Fibroblast of skin of left biceps (primary cell): ENCODE results near the gene FAM111A.
"Not testable (repeated sequence)": the region's sequence is repeated elsewhere in the genome, so short reads cannot be mapped to it uniquely, and the experiment has no call there.

Source experiments
- DNase-seq, 2 experiments: peaks; one replicate each; pipeline ENCODE4 v3.0.0-alpha.2; 2013; ENCODE audit warnings: low read depth in 2 of 2

The FAM111A gene, protein sequence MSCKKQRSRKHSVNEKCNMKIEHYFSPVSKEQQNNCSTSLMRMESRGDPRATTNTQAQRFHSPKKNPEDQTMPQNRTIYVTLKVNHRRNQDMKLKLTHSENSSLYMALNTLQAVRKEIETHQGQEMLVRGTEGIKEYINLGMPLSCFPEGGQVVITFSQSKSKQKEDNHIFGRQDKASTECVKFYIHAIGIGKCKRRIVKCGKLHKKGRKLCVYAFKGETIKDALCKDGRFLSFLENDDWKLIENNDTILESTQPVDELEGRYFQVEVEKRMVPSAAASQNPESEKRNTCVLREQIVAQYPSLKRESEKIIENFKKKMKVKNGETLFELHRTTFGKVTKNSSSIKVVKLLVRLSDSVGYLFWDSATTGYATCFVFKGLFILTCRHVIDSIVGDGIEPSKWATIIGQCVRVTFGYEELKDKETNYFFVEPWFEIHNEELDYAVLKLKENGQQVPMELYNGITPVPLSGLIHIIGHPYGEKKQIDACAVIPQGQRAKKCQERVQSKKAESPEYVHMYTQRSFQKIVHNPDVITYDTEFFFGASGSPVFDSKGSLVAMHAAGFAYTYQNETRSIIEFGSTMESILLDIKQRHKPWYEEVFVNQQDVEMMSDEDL

DNA sequence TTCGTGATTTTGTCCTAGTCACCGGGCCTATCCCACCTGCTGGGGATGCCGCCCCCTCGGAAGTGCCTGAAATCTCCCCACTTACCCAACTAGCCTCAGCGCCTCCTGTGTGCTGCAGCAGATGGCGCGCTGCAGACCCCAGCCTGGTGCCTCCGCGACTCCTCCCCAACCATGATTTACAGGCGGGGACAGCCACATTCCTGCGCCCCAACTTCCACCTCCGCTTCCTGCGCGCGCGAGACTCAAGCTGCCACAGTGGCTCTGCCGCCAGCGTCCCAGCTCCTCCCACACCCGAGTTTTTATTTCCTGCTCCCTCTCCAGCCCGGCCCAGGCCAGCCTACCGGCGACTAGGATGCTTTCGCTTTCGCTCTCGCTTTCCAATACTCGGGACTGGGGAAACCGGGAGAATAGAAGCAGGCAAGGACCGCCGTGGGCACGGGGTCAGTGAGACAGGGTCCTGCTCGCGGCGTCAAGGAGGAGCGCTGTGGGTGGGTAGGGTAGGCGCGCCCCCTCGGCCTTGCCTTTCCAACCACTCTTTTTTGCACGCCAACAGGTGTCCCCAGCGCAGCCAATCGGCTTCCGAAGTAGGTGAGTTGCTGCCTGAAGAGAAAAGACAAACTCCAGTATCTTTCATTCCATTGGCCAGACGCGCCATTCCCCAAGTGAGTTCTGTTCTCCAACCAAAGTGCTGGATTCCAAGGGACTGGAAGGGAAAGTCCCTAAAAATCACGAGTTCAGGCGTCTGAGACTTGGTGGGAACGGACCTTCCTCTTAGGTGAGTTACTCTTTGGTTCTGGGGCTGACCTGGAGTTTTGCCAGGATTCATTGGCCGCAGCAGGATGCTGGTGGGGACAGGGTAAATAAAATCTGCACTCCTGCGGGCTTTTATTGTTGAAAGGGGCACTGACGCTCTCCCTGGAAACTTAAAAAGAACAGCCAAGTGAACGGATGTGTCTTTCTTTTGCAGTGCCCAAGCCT lies at the start of gene FAM111A:
FAM111A (plus strand) TSS at position 327 of the 978 bp plus-strand sequence. CDS start 6,017 bp downstream, outside the sequence.
- DNase-seq = peak; percentile 47 to 53

DNA sequence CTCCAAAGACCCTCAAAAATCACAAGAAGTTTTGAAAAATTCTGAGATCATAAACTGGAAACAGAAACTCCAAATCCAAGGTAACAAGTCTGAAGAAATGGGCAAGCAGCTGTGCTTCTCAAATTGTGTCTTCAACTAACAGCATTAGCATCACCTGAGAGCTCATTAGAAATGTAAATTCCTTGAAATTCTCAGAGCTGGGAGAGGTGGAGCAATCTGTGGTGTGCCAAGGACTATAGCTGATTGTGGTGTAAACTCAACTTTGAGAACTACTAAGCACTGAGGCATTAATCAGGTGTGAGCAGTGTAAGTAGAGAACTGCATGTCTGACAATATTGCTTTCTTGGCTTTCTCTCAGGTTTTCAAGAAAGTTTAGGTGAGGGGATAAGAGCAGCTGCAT lies 49.1 kb upstream of the FAM111A start:
- DNase-seq = not testable (repeated sequence)

DNA sequence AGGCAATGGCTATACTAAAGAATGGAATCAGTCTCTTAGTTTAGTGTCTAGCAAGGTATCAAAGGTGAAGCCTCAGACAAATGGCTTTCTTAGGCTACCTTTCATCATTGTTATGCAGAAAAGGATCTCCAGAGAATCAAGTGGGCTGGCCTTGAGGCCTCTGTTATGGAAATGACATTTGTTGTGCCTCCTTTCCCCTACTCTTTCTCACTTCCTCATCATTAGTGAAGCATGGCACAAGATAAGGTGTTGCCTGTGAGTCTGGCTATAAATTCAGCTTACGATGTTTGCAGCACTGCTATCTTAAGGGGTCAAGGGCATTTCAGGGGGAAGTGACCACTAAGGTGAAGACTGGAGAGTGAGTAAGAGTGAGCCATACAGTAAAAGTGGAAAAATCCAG lies 47.4 kb upstream of the FAM111A start:
- not testable (repeated sequence) for DNase-seq

DNA sequence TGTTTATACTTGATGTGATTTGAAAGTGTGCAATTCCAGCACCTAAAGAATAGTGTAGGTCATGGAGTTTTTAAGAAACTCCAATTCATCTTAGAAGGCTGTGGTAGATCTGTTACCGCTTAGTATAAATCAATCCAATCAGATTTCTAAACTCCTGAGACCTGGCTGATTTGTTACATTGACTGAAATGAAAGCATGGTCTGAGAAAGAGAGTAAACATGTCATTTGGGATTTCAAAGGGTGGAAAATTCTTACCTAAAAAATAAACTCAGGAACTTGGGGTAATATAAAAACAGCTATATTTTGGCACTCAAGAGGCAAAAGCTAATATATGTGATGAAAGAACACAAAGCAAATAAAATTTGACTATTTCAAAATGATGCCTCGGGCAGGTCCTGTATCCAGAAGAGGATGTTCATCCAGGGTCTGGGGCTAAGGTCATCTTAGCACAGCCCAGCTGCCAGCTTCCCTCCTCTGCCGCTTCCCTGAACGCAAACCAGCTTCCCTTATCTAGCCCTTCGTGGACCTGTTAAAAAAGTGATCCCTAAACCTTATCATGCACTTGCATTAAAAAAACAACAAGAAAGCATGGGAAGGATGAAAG lies 46.6 kb upstream of the FAM111A start:
- not testable (repeated sequence) for DNase-seq

DNA sequence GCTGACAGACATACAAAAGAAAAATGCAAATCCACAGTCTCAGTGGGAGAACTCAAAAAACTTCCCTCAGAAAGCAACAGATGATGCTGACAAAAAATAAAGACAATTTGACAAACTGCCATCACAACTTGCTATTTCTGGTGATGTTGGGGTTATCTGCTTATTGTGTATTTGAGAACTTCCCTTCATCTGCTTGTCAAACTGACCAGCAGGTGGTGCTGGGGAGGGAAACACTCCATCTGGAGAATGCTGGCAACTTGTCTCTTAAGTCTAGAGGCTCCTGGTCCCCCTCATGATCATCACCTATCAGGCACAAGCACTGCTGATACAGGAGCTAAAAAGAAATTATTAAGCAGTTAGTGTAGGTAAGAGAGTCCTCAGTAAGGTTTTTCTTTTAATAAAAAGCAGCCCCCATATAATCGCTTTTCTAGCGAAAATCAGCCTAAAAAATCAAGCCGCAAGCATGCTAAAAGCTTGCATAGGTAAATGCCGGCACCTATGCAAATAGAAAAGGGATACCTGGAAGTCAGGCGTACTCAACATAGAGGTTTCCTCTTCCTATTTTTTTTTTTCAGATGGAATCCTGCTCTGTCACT lies 45.4 kb upstream of the FAM111A start:
- peak in 1 of 2 experiments; percentile 13 for DNase-seq

DNA sequence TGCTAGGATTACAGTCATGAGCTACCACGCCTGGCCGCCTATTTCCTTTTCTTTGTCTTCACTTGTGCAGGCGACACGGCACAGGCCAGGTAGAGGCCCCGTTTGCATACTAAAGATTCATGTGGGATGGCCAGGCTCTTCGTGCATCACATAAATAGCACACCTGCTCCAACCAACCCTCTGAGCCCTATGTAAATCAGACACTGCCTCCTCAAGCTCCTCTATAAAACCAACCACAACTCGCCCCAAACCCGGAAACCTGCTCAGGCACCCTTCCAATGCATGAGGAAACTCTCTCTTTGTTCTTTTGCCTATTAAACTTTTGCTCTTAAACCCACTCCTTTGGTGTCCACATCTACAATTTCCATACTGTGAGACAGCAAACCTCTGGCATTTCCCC lies 44.7 kb upstream of the FAM111A start:
- not testable (repeated sequence) for DNase-seq

DNA sequence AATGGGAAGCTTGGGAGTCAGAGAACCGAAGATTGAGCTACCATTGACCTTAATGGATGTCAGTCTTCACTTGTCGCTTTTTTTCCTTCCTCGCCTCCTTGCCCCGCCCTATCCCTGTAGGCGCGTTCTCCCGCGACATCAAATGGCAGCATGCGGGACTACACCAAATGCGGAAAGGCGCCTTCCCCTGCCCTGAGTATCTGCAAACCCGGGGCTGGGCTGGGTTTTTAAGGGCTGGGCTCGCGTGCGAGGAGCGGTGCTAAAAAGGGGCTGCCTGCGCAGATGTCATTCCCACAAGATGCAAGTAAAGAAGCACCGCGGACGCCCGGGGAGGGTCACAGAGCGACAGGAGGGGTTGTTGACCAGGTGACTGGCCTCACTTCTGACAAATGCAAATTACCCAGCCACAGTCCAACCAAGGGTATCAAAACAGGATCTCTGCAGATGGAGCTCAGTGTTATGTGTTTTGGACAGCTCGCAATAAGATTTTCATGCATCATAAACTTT lies 40.3 kb upstream of the FAM111A start:
- no peak for DNase-seq

DNA sequence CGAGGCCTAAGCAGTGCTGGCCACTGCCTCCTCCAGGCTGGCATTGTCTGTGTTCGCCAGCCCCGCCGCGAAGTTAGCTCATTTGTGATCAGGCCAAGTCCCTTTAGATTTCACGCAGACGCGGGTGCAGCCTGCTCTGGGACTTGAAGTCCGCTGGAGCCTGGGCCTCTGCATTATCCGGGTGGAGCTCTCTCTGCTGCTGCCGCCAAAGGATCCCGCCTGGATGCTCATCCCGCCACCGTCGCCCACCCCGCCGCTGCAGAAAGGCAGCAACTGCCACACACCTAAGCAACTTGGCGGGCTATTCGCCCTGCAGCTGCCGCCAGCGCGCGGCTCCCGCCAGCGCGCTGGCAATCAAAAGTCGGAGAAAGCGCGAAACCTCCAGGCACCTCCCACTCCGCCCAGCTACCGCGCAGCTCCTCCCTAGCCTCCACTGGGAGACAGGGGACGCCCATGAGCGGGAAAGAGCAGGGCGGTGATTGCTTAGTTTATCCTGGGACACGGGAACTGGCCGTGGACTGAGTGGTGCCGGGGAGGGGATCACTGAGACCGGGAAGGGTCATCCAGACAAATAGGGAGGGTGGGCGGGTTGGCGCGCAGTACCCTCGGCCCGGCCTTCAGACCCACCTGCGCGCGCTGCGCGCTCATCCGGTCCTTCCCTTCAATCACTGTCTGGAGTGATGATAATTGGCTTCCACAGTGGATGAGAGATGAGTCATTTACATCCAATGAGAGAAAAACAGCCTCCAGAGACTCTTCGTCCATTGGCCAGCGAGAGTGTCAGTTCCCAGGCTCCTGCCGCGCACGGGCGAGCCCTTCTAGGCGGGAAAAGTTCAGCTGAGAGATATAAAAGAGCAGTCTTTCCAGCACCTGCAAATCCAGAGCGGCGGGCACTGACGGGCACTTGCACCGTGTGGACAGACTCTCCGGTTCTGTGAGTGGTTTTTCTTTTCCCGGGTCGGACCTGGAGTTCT lies 36.0 kb upstream of the FAM111A start, which contains the start of gene FAM111B:
FAM111B (plus strand) TSS at position 875 of the 974 bp plus-strand sequence. CDS start 2,389 bp downstream, outside the sequence.
- peak; percentile 80 to 86 for DNase-seq

DNA sequence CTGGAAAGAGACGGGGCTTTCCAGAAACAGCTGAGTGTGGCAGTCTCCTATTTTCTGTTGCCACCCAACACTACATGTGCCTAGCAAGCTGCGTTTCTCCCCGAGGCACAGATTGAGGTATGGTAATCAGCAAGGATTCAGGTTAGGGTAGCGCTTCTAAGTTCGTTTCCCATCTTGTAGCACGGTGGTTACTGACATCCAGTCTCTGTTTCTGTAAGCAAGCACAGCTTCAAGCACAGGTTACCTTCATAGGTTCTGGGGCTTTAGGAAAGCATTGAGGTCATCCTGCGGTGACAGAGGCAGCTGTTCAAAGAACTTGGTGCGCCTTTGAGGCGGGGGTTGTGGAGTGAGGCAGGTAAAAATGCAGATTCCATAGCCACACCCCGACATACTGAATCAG lies 34.9 kb upstream of the FAM111A start:
- DNase-seq = not testable (repeated sequence)

DNA sequence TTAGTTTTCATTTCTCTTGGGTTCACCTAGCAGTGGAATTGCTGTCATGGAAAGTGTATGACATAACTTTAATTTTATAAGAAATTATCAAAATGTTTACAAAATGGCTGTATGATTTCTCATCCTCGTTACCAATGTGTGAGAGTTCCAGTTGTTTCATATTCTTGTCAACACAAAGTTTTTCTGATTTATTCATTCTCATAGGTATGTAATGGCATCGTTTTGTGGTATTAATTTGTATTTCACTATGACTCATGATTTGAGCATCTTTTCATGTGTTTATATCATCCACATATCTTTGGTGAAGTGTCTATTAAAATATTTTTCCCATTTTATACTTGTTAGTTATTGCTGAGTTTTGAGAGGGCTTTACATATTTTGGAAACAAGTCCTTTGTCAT lies 30.2 kb upstream of the FAM111A start:
- no peak for DNase-seq

DNA sequence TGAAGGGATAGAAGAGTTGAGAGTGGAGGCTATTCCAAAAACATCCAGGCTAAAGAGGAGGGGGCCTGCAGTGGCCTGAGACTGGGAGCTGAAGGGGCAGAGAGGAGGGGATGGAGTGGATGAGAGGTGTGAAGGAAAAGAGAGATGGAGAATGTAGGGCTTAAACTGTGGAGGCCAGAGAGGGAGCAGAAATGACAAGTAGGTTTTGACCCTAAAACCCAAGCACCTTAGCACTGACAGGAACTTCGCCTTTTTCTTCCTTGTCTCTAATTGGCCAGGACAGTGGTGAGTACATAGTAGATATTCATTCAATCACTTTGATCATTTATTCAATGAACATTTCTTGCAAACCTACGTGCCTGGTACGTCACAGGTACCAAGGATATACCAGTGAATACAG lies 28.3 kb upstream of the FAM111A start:
- no peak for DNase-seq

DNA sequence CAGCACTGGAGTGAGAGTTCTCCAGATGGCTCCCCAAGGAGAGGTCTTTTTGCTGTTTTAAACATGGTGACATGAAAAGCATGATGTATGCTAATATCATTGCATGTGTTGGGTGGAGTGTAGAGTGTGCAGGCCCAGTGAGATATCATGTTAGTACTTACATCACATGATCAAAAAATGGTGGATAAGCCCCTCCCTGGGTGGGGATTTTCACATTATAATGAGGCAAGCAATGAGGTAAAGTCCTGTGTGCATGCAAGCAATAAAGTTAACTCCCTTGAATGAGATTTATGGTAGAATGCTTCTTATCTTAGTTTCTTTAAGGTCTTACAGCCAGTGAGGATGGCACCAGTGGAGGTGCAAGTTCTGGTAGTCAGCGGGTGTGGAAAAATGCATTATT lies 27.1 kb upstream of the FAM111A start:
- DNase-seq = no peak

DNA sequence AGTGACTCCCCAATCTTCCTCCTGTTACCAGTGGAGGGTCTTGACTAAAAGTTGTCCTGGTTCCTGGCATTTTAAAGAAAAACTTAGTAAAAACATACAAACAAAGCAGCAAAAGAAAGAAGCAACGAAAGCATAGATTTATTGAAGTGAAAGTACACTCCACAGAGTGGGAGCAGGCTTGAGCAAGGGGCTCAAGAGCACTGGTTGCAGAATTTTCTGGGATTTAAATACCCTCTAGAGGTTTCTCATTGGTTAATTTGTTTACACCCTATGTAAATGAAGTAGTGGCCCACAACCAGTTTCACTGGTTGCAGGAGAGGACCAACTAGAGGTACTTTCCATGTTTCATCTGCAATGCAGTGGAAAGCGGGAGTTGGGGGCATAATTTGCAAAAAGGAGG lies 24.9 kb upstream of the FAM111A start:
- no peak for DNase-seq

DNA sequence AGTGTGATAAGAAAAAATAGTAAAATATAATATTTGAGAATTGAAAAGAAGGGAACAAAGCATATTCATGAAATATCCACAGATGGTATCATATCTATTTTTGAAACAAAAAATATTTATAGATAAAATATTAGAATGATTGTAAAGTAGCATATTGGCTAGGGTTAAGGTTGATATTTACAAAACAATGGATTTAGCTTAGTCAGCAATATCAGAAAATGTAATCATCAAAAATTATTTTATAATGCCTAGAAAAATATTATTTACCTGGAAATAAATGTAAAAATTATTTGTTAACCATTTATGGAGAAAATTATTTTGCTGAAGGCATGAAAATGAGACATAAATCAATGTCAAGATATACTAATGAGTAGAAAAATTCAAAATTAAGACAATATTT lies 22.8 kb upstream of the FAM111A start:
- no peak for DNase-seq

DNA sequence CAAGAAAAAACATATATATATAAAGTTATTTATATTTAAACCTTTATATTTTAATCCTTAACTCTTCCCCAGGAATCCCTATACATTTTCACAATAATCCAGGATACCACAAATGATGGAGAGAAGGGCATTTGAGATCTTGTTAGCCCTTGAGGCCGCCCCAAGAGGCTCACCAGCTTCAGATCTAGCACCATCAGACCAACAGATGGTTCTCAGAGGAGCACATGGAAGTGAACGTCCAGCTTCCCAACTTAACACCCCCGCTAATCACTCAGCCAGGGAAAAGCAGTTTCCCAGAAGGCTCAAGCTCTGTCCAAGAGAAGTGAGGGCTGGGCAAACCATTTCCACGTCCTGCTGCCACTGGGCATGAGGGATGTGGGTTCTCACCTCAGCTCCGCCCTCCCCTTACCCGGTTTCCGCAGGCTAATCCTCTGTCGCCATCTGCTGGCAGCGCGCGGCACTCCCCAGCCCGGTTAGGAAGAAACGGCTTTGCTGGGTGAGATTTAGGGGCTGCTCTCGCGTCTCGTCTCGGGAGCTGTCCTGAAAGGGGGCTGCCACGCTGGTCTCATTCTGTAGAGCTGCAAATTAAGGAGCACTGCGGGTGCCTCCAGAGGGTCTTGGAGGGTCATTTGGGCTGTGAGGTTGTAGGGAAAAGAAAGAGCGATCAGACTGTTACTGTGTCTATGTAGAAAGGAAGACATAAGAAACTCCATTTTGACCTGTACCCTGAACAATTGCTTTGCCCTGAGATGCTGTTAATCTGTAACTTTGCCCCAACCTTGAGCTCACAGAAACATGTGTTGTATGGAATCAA lies 6.8 kb upstream of the FAM111A start:
- DNase-seq = no peak

DNA sequence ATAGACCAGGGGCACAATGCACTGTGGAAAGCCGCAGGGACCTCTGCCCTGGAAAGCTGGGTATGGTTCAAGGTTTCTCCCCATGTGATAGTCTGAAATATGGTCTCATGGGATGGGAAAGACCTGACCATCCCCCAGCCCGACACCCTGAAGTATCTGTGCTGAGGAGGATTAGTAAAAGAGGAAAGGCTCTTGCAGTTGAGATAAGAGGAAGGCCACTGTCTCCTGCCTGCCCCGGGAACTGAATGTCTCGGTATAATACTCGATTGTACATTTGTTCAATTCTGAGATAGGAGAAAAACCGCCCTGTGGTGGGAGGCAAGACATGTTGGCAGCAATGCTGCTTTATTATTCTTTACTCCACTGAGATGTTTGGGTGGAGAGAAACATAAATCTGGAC lies 6.1 kb upstream of the FAM111A start:
- not testable (repeated sequence) for DNase-seq

DNA sequence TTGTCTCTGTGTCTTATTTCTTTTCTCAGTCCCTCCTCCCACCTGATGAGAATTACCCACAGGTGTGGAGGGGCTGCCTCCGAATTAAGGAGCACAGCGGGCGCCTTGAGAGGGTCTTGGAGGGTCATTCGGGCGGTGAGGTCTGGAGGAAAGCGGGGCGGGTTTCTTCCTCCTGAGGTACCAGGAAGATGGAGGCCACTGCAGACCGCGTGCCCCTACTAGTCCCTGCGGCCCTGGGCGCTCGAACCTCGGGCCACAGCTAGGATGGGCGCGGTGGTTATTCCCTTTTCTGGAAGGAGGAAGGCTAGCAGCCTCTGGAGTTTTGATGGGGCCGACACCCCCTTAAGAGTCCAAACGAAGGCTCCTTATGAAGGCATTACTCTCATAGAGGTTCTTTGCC lies 5.5 kb upstream of the FAM111A start:
- no peak for DNase-seq

DNA sequence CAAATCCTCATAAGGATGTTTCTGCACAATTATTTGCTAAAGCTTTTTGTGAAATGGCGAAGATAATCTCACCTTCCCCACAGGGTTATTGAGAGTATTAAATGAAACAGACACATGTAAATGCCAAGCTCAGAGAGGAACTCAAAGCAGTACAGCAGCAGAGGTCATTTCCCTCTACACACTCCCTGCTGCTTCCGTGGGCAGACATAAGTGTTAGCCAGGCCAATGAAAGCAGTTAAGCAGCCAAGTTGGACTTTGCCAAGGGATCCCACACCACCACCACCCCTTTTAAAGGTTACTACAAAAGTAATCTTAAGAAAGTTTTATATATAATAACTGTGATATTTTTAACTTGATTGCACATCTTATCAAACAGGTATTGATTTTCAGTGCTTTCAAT lies 4.0 kb upstream of the FAM111A start:
- DNase-seq = no peak

DNA sequence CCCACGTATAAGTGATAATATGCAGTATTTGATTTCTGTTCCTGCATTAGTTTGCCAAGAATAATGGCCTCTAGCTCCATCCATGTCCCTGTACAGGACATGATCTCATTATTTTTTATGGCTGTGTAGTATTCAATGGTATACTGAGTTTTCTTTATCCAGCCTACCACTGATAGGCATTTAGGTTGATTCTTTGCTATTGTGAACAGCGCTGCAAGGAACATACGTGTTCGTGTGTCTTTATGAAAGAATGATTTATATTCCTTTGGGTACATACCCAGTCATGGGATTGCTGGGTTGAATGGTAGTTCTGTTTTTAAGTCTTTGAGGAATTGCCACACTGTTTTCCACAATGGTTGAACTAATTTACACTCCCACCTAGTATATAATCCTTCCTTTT lies 1.5 kb upstream of the FAM111A start:
- DNase-seq = no peak
